Measurements from ENCODE around the gene GM2A.
"Not testable (repeated sequence)": the region's sequence is repeated elsewhere in the genome, so short reads cannot be mapped to it uniquely, and the experiment has no call there.

GM2A gene

DNA sequence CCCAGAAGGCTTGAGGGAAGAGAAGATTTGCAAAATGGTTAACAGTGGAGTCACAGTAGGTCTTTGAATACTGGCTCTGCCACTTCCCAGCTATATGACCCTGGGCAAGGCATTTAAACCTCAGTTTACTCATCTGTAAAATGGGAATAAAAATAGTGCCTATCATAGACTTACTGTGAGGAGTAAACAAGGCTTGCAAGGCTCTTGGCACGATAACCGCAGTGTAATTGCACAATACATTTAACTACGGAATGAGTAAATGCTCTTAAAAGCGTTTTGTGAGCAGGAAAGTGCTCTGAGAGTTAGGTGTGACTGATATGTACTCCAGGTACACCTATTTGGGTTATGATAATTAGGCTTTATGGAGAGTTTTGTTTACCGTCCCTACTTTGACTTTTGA, 42.2 kb downstream of the GM2A start:
- peak; percentile 5 for DNase-seq

DNA sequence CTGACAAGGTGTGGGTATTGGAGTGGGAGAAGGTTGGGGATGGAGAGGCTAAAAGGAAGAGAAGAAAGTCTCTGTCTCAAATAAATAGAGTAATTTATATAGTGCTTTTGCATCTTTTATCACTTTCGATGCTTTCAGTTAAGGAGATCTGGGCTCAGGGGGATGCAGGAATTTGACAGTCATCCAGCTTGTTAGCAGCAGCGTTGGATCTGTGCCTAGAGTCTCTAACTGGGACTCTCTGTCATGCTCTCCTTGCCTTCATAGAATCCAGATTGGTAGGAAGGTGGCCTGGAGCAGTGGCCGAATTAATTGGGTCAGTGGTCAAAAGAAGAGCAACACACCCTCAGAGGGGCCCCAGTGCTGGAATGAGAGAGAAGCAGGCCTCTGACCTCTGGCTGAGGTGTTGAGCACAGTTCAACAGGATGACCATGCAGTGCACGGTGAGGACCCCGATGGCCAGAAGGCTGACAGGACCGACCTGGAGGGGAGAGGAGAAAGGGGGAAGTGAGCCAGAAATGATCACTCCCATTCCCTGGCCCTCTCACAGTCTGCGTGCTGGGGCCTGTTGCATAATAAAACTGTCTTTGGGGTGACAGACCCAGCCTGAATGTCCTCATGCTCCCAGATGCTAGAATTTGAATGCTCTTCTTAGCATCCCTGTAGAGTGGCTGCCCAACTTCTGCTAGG, 42.9 kb downstream of the GM2A start:
- DNase-seq = no peak

DNA sequence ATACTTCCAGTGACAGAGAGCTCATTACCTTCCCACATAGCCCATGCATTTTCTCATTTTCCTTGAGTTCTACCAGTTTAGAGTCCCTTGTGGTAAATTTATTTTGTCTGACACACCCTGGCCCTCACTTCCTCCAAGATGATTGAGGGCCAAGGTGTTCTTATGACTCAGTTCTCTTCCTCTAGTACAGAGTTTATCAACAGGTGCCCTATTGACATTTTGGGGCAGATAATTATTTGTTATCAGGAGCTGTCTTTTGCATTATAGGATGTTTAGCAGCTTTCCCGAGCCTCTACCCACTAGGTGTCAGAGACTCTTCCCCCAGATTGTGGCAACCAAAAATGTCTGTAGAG, 43.5 kb downstream of the GM2A start:
- DNase-seq = no peak

DNA sequence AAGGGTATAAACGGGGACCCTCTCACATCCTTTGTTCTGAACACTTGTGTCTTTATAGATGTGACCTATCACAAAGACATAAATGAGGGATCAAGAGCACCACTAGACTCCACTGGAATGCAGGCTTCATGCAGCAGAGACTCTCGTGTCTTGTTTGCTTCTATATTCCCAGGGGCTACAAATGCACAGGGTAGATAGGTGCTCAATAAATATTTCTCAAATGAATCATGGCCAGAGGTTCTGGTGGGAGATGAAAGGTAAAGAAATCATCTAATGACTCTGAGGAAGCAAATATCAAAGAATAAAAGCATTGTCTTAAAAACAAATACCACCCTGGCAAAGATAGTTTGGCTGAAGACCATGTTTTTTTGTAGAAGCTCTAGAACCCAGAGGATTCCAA, 44.0 kb downstream of the GM2A start:
- no peak for DNase-seq

DNA sequence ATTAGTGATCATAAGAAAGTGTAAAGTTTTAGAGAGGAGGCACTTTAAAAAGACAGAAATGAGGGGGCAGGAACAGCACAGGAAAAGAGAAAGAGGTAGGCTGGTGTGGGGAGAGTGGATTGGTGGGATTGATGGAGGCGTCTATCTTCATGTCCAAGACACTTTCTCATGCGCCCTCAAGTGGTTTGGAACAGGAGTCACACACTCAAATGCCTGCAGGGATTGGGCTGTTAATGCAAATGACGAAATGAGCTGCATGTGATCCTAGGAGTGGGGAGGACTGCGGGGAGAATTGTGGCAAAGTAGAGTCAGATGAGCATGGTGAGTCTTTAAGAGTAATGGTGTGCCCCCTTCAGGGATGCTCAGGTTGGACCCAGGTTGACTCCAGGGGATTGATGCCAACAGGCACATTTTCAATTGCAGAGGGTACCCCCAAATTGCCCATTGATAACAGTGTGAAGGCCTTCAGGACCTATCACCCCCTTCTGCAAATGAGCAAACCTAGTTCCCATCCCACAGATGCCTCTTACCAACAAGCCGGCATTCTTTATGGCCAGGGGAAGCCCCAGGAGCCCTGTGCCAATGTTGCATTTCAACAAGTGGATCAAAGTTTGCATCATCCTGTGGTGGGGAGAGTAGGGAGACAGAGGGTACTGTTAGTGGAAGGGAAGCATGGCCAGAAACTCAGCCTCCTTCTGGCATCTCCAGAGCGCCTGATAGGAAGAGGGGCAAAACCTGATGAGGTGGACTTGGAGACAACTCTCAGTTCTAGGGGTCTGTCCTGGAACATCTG, 45.3 kb downstream of the GM2A start:
- DNase-seq = peak; percentile 74

DNA sequence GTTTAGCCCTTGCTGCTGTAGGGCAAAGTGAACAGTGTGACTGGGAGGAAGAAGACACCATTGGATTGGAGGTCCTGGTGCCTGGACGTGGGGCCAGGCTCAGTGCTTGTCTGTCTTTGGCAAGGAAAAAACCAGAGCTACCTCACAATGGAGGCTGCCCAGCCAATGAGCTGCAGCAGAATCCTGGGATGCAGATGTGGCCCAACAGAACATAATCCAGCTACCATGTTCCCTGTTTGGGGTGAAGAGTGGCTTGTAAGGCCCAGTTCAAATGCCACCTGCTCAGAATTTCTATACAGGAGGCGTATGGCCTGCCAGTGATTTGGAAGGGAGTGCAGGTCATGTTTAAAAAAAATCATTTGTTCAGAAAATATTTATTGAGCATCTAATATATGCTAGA, 50.7 kb downstream of the GM2A start, which contains the start of gene SLC36A3:
TSS of gene SLC36A3 (minus strand) at position 101 of the 400 bp plus-strand sequence. CDS start 412 bp downstream, outside the sequence.
- DNase-seq = no peak

DNA sequence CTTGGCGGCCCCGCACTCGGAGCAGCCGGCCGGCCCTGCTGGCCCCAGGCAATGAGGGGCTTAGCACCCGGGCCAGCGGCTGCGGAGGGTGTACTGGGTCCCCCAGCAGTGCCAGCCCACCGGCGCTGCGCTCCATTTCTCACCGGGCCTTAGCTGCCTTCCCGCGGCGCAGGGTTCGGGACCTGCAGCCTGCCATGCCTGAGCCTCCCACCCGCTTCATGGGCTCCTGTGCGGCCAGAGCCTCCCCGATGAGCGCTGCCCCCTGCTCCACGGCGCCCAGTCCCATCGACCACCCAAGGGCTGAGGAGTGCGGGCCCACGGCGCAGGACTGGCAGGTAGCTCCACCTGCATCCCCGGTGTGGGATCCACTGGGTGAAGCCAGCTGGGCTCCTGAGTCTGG, 56.3 kb downstream of the GM2A start:
- DNase-seq = not testable (repeated sequence)

DNA sequence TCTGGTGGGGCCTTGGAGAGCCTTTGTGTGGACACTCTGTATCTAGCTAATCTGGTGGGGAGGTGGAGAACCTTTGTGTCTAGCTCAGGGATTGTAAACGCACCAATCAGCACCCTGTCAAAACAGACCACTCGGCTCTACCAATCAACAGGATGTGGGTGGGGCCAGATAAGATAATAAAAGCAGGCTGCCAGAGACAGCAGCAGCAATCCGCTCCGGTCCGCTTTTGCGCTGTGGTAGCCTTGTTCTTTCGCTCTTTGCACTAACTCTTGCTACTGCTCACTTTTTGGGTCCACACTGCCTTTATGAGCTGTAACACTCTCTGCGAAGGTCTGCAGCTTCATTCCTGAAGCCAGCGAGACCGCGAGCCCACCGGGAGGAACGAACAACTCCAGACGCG, 56.8 kb downstream of the GM2A start:
- not testable (repeated sequence) for DNase-seq

DNA sequence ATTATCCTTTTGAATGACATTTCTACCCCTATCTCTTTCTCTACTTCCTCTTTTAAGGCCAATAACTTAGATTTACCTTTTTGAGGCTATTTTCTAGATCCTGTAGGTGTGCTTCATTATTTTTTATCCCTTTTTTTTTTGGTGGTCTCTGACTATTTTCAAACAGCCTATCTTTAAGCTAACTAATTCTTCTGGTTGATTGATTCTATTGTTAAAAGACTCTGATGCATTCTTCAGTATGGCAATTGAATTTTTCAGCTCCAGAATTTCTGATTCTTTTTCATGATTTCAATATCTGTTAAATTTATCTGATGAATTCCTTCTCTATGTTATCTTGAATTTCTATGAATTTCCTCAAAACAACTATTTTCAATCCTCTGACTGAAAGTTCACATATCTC, 57.9 kb downstream of the GM2A start:
- DNase-seq = no peak

DNA sequence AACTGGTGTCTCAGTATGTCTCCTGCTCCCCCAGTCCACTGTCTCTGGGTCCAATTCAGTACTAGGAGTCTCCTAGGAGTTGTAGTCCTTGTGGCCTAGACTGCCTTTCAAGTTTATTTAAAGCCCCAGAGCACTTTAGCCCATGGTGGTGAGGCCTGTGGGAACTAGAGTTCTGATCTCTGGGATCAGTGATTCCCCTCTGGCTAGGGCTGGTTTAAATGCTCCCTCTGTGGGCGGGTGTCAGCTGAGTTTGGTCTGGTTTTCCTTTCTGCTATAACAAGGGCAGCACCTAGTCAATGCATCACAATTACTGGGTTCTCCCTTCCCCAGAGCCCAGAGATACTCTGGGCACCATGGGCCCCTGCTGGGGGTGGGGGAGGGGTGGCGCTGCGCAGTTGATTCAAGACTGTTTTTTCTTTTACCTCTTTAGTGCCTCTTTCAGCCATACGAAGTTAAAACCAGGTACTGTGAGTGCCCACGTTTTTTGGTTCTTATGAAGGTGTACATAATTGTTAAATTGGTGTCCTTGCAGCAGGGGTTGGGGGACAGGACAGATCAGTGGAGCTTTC, 59.9 kb downstream of the GM2A start:
- no peak for DNase-seq

DNA sequence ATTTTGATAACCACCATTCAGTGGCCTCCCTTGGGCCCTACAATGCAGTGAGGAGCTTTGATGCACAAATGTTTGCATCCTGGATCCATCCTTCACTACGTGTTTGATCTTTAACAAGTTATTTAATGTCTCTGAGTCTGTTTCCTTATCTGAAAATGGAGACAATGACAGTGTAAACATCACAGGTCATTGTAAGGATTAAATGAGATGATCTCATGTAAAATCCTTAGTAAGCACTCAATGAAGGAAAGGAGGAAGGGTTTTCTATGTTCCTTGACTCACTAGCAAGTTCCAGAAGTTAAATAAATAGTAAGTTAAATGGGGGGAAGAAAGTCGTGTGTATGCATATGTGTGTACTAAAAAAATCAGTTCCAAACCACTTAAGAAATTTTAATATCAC, 60.4 kb downstream of the GM2A start:
- no peak for DNase-seq

DNA sequence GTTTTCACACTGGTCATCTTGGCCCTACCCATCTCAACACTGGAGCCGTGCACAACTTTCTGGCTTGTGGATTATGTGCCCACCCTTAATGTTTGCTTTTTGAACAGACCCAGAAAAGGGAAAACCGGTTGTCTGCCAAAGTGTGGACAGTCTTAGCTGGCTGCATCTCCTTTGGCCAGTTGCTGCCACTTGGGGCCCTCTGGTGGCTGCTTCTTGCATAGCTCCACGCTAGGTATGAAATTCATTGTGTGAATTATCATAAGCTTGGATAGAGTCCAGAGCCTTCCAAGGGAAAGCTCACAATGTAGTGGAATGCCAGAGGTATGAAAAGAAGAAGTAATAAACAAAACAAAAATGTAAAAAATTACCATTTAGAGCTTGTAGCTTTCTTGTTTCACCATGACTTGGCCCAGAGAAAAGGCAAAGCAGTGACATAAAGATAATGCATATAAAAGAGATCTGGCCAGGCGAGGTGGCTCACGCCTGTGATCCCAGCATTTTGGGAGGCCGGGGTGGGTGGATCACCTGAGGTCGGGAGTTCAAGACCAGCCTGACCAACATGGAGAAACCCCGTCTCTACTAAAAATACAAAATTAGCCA, 63.1 kb downstream of the GM2A start:
- DNase-seq = peak; percentile 64

DNA sequence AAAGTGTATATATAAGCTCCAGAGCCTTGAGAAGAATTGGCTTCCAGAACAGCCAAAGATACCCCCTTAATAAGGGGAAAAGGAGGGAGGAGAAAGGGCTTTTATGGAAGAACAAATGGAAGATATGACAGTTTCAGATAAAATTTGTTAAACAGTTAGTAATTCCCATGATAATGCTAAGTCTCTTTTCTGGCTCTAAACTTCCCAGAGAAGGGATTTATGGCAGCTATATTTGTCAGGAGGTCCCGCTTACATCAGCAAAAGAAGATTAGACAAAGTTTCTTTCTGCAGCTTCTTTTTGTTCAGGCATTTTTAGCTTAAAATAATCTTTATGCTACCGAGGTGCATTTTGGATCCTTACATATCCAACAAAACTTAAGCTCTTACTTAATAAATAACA, 64.9 kb downstream of the GM2A start:
- DNase-seq = no peak

DNA sequence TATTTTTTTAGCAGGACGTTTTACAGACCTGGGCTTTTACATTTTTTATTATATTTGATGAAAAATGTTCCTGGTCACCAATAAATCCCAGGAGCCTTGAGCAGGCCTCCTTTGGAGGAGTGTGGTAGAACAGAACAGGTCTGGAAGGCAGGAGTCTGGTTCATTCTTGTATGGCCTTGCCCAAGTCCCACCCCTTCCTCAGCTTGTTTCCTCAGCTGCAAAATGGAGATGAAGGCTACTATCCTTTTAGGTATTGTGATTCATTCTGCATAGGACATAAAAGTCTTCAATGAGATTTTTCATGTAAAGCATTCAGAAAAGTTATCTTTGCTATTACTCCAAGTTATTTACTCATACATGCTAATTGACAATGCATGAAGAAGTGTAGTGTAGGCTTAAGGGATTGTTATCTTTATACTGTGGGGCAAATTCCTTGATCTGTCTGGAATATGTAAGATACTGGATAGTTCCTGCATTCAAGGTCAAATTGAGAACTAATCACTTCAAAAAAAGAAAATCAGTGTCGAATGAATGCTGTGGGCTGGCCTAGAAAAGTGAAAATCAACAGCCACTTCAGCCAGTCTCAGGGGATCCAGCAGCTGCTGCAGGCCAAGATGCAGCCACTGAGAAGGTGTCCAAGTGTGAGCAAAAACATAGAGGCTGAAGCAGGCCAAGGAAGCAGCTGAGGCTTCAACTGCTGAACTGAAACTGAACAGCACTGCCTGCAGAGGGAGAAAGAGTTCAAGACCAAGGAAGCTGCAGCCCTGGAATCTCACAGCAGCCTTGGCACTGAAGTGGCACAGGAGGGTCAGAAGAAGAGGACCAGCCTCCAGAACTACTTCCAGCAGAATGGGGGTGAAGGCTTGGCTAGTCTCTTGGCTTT, 66.1 kb downstream of the GM2A start:
- peak; percentile 22 for DNase-seq
